ENCODE data around the gene GJA4.

Gene GJA4

GRCh38 chr1:34824817-34825454 lies 32.1 kb downstream of the GJA4 start:
- no peak overlapping the region for H3K4me3 ChIP-seq (replicated peaks; ENCODE audit: low read depth, low read length)
- TF ChIP-seq CTCF (IDR thresholded peaks at IDR 0.05; ENCODE audit: low read depth, low read length, missing control alignments) = no peak
- DNase-seq (ENCODE audit: extremely low read depth, low read depth) = no peak

DNA sequence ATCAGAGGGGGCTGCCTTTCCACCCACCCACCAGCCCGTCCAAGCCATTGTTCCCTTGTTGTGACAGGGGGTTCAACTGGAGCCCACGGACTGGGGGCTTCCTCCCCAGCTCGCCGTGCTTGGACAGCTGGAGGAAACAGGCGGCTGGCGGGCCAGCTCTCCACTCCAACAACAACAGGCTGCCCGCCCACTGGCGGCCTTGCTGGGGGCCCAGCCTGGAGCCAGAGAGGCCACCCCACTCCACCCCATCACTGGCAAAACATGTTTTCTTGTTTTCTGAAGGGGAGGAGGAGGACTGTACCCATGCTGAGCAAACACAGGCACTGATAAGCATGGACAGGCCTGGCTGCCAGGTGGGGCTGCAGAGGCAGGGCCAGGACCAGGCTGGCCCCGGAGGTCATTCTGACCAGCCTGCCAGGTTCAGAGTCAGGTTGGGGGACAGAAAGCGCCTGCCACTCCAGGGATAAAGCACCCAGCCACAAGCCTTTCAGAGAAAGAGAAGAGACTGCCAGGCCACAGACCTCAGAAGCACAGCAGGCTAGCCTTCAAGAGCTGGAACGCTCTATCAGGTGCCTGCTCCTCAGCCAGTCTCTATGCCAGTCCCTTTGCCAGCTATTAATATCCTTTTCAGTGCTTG lies 32.8 kb downstream of the GJA4 start:
- no peak for DNase-seq (ENCODE audit: extremely low read depth, low read depth)
- H3K4me3 ChIP-seq (replicated peaks; ENCODE audit: low read depth, low read length) = no peak overlapping the region
- TF ChIP-seq CTCF (IDR thresholded peaks at IDR 0.05; ENCODE audit: low read depth, low read length, missing control alignments) = no peak

GRCh38 chr1:34827341-34827941 lies 34.6 kb downstream of the GJA4 start:
- DNase-seq (ENCODE audit: extremely low read depth, low read depth) = no peak
- TF ChIP-seq CTCF (IDR thresholded peaks at IDR 0.05; ENCODE audit: low read depth, low read length, missing control alignments) = no peak
- no peak overlapping the region for H3K4me3 ChIP-seq (replicated peaks; ENCODE audit: low read depth, low read length)

GRCh38 chr1:34828611-34829010 lies 35.8 kb downstream of the GJA4 start:
- DNase-seq (ENCODE audit: extremely low read depth, low read depth) = no peak
- no peak overlapping the region for H3K4me3 ChIP-seq (replicated peaks; ENCODE audit: low read depth, low read length)
- TF ChIP-seq CTCF (IDR thresholded peaks at IDR 0.05; ENCODE audit: low read depth, low read length, missing control alignments) = no peak

- no peak for DNase-seq (ENCODE audit: extremely low read depth, low read depth)
- H3K4me3 ChIP-seq (replicated peaks; ENCODE audit: low read depth, low read length) = no peak overlapping the region
- TF ChIP-seq CTCF (IDR thresholded peaks at IDR 0.05; ENCODE audit: low read depth, low read length, missing control alignments) = no peak
Observed at GRCh38 chr1:34829250-34829649, 36.5 kb downstream of the GJA4 start.

- no peak overlapping the region for H3K4me3 ChIP-seq (replicated peaks; ENCODE audit: low read depth, low read length)
- no peak for DNase-seq (ENCODE audit: extremely low read depth, low read depth)
- no peak for TF ChIP-seq CTCF (IDR thresholded peaks at IDR 0.05; ENCODE audit: low read depth, low read length, missing control alignments)
Observed at GRCh38 chr1:34831721-34832246, 39.0 kb downstream of the GJA4 start.

Data from HFF-Myc (cell line).